Upper lobe of left lung (tissue), 4 donors: ENCODE data around the gene SGK2.

ENCODE experiments used
- CTCF ChIP-seq, 6 experiments: fragments of 450-650 bp in 4 of 6; fragments of 200-600 bp in 2 of 6; sonication (generic) in 2 of 6; IDR thresholded peaks; one replicate each; pipeline ENCODE4 v1.5.1; 2016 to 2019; ENCODE audit warnings: antibody characterized with exemption in 6 of 6
- EP300 ChIP-seq, 4 donors: sonication (generic); formaldehyde crosslinking; IDR thresholded peaks; one replicate each; pipeline ENCODE4 v1.5.1; 2017; ENCODE audit warnings: antibody characterized with exemption in 4 of 4, control low read depth in 2 of 4
- POLR2AphosphoS5 ChIP-seq, 2 donors: sonication (generic); formaldehyde crosslinking; IDR thresholded peaks; one replicate each; pipeline ENCODE4 v1.5.1; 2017; ENCODE audit warnings: antibody characterized with exemption in 2 of 2

GRCh38 chr20:43530321-43531090 lies 28.3 kb upstream of the SGK2 start:
- no peak for TF ChIP-seq CTCF (IDR thresholded peaks at IDR 0.05)
- TF ChIP-seq POLR2AphosphoS5 (IDR thresholded peaks at IDR 0.05) = no peak
- no peak for TF ChIP-seq EP300 (IDR thresholded peaks at IDR 0.05)
